Ureter (tissue), 1 donor: ENCODE measurements around the gene EPB41L5. TPM values are rescaled to one million over a fixed set of nuclear protein-coding genes. Genes with fewer than 3 reads are reported as not detected.
A peak's percentile ranks its signal among the peaks of the same experiment; 100 is the strongest.
"Not testable (repeated sequence)": the region's sequence is repeated elsewhere in the genome, so short reads cannot be mapped to it uniquely, and the experiment has no call there.

ENCODE experiments used
- DNase-seq: peaks from one replicate; pipeline ENCODE4 v3.0.0-alpha.2; 2020; ENCODE audit warnings: low spot score
- total RNA-seq: library from RNA; stranded (reverse); gene quantifications from one replicate; pipeline ENCODE4 v1.2.4, GENCODE V29; 2023
- donor health status: DM: yes; HTN: yes; CAD: no.

EPB41L5 gene
- total RNA-seq, 1 donor from 2014 or later: 26.7 TPM

DNA sequence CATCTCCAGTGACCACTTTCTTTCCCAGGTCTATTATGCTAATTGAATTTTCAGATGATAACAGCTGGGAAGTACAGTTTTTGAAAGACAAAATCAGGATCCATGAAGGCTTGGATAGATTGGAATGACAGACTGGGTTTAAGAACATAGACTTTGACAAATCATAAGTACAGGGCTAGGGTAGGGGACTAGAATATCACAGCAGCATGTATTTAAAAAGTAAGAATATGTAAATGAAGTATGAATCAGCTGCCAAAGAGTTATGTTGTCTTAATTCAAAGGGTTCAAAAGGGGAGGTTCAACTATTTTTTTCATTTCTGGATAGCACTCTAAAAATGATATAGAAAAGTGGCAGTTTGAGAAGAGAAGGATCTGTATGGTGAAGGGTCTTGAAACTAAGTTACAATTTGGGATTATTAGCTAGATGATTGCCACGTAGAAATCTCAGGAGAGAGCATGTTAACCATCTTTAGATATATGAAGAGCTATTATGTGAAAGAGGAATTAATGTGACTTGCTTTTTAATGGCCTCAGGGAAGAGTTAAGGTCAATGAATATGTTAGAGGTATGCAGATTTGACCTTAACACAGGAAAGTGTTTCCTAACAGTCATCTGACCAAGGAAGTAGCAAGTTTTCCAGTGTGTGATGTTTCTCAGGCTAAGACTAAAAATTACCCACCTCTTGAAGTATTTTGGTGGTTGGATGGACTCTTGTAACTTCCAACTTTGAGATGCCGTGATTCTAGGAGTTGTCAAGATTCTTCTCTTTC, 128.6 kb downstream of the EPB41L5 start:
- no peak for DNase-seq

DNA sequence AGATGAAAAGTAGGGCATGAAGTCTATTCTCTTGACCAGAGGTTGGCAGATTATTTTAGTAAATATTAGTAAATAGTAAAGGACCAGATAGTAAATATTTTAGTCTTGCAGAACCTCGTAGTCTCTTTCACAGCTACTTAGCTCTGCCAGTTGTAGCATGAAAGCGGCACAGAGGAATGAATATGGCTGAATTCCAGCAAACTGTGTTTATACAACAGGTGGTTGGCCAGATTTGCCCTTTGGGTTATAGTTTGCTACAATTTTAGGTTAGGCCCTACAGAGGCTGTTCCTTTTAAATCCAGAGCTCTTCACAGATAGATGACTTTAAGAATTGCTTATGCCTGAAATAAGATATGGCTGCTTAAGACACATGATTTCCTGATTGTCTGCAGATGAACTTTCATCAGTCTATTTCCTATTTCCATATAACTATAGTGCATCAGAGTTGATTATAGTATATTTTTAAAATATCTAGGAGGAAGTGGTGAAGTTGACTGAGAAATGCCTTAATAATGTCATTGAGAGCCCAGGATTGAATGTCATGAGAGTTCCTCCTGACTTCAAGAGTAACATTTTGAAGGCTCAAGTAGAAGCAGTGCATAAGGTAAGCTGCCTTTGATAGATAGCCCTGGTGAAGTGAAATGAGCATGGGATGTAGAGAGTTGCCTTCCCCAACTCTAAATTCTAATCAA, 129.8 kb downstream of the EPB41L5 start:
- DNase-seq: no peak

DNA sequence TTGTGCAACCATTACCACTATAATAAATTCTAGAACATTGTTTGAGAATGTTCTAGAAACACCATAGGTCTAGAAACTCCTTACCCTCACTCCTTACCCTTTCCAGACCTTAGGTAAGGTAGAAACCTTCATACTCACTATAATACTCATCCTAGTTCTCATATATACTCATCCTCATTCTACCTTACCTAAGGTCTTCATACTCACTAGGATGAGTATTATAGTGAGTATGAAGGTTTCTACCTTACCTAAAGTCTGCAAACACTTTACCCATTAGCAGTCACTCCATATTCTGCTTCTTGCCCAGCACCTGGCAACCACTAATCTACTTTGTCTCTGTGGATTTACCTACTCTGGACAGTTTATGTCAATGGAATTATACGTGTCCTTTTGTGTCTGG, 135.4 kb downstream of the EPB41L5 start:
- DNase-seq: no peak

DNA sequence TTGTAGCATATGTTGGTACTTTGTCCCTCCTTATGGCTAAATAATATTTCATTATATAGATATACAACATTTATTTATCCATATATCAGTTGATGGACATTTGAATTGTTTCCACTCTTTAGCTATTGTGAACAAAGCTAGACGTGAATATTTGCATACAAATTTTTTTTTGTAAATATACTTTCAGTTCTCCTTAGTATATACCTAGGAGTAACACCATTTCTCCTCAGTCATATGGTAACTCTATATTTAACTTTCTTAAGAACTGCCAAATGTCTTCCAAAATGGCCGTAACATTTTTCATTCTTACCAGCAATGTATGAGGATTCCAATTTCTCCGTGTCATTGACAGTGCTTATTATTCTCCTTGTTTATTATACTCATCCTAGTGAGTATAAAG, 135.8 kb downstream of the EPB41L5 start:
- DNase-seq: no peak

DNA sequence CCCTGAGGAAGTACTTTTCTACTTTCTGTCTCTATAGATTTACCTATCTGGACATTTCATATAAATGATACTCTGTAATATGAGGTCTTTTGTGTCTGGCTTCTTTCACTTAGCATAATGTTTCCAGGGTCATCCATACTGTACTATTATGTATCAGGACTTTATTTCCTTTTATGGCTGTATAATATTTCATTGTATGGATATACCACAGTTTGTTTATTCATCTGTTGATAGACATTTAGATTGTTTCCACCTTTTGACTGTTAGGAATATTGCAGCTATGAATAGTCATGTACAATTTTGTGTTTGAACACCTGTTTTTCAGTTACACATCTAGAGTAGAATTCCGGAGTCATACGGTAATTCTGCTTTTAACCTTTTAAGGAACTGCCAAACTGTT, 136.5 kb downstream of the EPB41L5 start:
- no peak for DNase-seq

DNA sequence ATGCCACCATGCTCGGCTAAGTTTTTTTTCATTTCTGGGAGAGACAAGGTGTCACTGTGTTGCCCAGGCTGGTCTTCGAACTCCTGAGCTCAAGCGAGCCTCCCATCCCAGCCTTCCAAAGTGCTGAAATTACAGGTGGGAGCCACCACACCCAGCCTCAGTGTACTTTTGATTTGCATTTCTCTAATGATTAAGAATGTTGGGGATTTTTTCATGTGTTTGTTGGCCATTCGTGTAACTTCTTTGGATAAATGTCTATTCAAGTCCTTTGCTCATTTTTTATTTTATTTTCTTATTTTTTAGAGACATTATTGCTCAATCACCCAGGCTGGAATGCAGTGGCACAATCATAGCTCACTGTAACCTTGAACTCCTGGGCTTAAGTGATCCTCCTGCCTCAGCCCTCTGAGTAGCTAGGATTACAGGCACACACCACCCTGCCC, 137.2 kb downstream of the EPB41L5 start:
- DNase-seq: no peak

DNA sequence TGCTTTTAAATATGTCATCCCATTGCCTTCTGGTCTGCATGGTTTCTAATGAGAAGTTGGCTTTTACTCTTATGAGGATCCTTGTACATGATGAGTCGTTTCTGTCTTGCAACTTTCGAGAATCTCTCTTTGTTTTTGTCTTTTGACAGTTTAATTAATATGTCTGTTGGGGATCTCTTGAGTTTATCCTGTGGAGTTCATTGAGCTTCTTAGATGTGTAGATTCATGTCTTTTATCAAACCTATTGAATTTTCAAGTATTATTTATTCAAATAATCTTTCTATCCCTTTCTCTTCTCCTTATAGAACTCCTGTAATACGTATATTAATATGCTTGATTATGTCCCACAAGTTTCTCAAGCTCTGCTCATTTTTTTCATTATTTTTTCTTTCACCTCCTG, 142.4 kb downstream of the EPB41L5 start:
- no peak for DNase-seq

DNA sequence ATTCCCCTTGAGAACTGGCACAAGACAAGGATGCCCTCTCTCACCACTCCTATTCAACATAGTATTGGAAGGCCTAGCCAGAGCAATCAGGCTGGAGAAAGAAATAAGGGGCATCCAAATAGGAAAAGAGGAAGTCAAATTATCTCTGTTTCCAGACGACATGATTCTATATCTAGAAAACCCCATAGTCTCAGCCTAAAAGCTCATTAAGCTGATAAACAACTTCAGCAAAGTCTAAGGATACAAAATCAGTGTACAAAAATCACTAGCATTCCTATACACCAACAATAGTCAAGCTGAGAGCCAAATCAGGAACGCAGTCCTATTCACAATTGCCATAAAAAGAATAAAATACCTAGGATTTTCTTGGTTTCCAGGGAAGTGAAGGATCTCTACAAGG, 145.8 kb downstream of the EPB41L5 start:
- DNase-seq: not testable (repeated sequence)

DNA sequence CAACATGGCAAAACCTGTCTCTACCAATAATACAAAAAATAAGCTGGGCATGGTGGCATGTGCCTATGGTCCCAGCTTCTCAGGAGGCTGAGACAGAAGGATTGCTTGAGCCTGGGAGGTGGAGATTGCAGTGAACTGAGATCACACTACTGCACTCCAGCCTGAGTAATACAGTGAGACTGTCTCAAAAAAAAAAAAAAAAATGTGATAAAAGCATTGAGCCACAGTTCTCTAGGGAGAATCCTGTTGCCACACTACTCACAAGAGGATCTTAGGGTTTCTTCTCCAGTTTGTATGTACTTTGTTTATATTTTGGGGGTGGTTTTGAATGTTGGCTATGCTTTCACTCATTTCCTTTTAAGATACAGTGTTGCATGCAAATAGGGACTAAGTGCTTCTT, 148.3 kb downstream of the EPB41L5 start:
- no peak for DNase-seq

DNA sequence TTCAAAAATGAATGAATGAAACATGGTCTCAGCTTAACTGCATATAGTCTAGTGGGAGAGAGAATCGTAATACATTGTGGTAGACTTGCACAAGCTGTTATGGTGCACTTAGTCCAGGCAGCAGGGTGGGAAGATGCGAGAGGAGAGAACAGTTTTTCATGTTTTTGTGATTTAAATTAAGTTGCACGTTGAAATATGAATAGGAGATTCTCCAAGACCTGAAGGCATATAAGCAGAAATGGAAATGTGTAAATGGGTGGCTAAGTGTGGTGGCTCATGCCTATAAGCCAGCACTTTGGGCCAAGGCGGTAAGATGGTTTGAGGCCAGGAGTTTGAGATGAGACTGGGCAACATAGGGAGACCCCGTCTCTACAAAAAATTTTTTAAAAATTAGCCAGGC, 149.8 kb downstream of the EPB41L5 start:
- no peak for DNase-seq

DNA sequence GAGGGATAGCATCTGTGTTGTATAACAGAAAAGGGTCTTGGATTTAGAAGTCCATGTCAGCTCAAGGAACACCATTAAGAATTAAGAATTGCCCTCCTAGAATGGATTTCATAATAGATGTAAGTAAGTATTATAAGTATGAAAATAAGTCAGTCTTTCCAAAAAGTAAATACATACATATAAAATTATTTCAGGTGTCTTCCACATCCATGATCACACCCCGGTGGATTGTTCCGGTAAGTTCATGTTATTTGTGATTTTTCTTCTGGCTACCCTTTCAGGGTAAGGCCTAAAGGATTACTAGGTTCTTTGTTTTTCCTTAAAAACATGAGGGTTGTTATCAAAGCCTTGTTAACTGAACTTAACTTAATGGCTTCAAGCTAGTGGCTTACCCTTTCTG, 154.4 kb downstream of the EPB41L5 start:
- DNase-seq: no peak

DNA sequence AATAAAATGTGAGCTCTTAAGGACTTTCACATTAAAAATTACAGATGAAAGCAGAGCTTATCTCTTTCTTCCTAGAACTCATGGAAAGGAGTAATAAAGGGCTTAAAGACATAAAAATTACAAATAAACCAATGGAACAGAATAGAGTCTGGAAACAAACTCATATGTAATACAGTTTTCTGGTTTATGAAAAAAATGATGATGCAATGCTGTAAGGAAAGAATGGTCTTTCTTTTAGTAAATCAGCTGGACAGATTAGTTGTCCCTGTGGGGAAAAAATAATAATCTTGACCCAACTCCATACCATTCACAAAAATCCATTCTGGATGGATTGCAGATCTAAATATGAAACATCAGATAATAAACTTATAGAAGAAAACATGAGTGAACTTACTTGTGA, 156.1 kb downstream of the EPB41L5 start:
- DNase-seq: no peak

DNA sequence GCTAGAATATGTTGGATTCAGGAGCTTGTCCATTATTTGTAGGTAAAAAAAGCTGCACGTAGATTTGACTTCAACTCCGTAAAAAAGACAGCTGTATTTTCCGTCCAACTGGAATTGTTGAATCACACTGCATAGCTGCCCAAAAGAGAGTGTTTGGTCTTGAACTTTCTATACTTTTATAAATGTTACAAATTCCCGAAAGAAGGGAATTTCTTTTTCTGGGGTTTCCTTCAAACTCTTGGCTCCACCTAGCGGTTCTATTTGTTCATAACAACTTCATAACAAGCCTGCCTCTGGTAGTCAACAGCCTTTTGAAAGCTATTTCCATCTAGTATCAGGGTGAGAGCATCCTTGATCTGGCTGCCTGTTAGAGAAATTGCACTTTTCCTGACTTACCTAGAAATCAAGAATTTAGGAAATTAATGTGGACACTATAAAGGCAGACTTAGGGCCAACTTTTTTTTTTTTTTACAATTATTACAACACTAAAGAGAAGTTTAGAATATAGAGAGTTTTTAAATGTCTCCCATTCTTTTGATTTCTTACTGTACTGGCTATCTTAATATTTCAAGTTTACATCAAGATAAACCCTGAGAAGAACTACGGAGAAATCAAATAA, 162.2 kb downstream of the EPB41L5 start:
- DNase-seq: no peak

DNA sequence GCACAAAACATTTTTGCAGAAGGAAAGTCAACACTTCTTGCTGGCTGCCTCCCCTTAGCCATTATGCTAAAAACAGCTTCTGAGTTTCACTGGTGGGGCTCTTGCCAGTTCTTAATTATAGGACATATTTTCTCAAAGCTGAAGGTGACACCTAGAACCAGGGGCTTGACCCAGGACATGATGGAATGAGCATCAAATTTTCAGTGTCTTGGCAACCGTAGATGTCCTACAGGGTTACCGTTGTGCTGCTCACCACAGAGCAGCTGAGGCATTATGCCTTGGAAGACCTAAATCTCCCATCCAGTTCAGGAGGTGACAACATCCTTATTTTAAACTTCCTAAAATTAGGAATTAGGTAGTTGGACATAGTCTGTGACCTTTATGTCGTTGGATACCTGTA, 163.6 kb downstream of the EPB41L5 start:
- no peak for DNase-seq

DNA sequence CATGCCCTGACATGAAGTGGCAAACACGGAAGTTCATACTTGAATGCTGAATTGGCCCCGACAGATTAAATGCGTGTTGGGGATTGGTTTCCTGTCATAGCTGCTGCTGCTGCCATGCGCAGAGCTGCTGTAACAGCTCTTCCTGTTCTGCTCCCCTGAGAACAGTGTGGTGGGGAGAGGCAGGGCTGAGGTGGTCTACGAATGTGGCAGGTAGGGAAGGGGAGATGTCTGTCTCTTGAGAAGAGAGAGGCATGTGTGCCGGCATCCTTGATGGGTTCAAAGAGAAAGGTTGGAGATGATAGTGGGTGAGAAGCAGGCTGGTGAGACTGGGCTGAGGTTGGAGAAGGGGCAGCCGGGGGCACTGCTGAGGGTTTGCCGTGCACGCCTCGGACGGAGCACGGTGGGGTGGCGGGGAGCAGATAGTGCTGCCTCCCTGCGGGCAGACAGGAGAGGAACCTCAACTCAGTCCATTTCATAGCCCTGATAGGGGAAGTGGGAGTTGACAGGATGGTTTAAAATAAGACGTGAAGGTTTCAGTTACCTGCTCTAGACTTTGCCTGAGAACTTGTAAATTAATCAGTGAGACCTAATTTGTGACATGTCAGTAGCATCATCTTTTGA, 164.2 kb downstream of the EPB41L5 start:
- peak; percentile 77 for DNase-seq

DNA sequence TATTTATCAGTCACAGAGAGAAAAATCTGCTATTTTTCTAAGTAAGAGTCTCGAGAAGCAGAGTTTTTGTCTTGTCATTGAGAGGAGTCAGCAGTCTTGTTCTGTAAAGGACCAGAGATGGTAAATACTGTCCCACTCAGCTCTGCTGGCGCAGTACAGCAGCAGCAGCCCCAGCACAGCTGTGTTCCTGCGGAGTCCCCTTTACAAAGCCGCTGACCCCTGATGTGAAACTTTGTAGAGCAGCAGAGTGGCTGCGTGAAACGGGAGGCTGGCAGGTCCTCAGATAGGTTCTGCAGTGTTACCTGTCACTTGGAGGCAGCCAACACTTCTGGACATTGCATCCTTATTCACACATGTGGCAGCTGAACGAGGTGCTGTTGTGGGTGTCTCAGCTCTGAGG, 165.1 kb downstream of the EPB41L5 start:
- no peak for DNase-seq

DNA sequence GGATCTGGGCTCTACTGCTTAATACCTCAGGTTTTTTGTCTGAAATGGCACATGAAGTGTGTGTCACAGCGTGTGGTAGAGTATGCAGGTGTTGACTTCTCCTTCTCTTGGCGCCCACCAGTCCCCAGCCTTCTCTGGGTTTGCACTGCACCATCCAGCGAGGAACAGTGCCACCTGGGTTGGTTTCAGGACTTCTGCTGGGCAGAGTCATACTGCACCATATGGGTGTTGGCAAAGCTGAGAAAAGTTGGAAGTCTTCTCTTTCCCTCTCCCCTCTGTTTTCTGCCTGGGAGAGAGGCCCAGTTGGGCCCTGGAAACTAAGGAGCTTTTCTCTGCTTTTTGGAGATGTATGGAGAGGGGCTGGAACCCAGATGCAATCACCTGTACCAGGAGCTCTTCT, 166.5 kb downstream of the EPB41L5 start:
- no peak for DNase-seq

DNA sequence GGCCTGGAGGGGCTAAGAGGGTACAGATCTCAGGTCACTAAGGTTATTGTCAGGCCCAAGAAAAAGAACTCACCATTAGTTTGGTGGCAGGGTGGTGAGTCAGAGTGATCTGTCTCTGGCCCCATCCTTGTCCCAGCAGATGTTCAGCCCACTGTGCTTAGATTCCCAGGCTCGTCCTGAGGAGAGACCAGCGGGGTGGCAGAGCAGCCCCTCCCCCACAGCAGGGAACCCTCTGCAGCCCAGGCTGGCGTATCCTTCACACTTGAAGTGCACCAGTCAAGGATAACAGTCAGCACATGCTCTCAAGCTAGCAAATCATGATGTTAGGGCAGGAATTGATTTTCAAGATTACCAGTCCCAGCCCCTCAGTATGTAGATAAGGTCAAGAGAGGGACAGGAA, 167.2 kb downstream of the EPB41L5 start:
- DNase-seq: no peak

DNA sequence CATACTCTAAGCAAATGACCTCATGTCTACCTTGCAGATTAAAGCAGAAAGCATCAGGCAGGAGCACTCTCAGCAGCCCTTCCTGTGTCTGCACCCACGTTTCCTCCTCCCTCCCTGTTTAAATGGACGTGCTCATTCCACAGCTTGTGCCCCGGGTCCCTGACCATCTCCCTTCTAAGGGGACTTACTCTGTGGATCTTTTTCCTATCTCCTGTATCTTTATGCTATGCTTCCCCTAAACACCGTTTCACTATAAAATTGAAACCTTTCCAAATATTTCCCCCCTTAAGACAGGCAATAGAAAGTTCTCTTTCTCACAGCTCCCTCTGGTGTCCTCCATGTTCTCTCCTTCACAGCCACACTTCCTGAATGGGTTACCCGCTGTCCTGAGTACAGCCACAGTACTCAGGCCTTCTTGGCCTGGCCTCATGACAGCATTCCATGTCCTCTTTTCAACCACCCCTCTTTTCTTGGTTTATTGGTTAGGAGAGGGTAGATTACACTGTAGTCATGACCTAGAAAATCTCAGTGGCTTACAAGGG, 169.2 kb downstream of the EPB41L5 start:
- no peak for DNase-seq

DNA sequence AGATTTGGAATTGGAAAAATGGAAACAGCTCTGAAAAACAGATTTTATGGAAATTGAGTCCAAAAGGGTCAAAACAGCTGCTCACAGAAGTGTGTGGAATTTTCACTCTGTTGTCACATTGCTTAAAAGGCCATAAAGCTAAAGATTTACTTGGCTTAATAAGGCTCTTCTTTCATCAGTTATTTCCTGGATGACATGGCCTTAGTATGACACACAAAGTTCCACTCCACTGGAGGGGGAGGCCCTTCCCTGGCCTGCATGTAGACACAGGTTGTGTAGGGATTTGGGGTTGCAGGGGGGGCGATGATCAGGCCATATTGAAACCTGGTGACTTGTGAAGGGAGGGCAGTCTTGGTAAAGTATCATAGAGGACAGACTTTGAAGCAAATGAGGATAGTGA, 176.3 kb downstream of the EPB41L5 start:
- DNase-seq: no peak

DNA sequence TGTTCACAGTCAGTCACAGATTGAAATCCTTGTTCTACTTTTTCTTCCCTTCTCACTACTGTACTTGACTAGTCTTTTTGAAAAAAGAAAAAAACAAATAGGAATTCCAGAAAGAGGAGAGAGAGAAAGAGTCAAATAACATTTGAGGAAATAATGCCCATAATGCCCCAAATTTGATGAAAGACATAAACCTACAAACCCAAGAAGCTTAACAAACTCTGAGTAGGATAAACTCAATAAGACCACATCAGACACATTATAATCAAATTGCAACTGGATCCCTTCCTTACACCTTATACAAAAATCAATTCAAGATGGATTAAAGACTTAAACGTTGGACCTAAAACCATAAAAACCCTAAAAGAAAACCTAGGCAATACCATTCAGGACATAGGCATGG, 179.4 kb downstream of the EPB41L5 start:
- no peak for DNase-seq

DNA sequence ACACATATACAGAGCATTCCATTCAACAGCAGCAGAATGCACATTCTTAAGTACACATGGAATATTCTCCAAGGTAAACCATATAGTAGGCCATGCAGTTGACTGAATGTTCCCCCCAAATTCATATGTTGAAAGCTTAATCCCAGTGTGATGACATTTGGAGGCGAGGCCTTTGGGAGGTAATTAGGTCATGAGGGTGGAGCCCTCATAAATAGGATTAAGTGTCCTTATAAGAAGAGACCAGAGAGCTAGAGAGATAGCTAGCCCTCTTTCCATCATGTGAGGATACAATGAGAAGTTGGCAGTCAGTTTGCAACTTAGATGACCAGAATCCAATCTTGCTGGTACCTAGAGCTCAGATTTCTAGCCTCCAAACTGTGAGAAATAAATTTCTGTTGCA, 182.7 kb downstream of the EPB41L5 start:
- DNase-seq: no peak
